ENCODE measurements around the gene WNT7A. TPM values are rescaled to one million over a fixed set of nuclear protein-coding genes. Genes with fewer than 3 reads are reported as not detected.

WNT7A gene
- total and polyA plus RNA-seq, 2 donors (not counting 1 experiment from before 2014, with no cell fraction given), result not detected

- H3K9me3 ChIP-seq (ENCODE audit: control extremely low read depth in 1 of 3, control insufficient read depth in 2 of 3, insufficient read depth in 1 of 3, low read length in 2 of 3), result peaks cover 0 to 6% (median 0%) of the 10 kb centered on the region in 3 donors
- H3K27me3 Mint-ChIP-seq, result peaks cover 23% of the 10 kb centered on the region
- intact Hi-C loops (cut with micrococcal nuclease), result no loop called here
- ChIA-PET POLR2A (no interaction called here), CTCF (no interaction called here)
- no peak overlapping the region for H3K4me3 Mint-ChIP-seq
- no peaks in the 10 kb centered on the region for H3K9me3 Mint-ChIP-seq (ENCODE audit: insufficient read depth)
- H3K4me1 ChIP-seq (ENCODE audit: control insufficient read depth in 2 of 2, insufficient read depth in 2 of 2, low read length in 2 of 2), result no peaks in the 10 kb centered on the region
- DNase-seq (no peak), ATAC-seq (ENCODE audit: low read depth) (no peak)
- peaks cover 0 to 2% (median 0%) of the 10 kb centered on the region in 4 experiments for H3K27me3 ChIP-seq (replicated peaks in 1 of 4; ENCODE audit: control extremely low read depth in 1 of 4, control insufficient read depth in 3 of 4, insufficient read depth in 4 of 4, low read length in 3 of 4)
- H3K36me3 ChIP-seq (replicated peaks in 1 of 2; ENCODE audit: control extremely low read depth in 1 of 2, control insufficient read depth in 1 of 2, extremely low read depth in 1 of 2, insufficient read depth in 2 of 2, low read length in 1 of 2), result no peaks in the 10 kb centered on the region
- H3K4me1 Mint-ChIP-seq, result no peaks in the 10 kb centered on the region
- no peak overlapping the region for H3K27ac ChIP-seq (ENCODE audit: low read length in 2 of 2)
- H3K79me2 ChIP-seq (ENCODE audit: control insufficient read depth, insufficient read depth, low read length), result no peaks in the 10 kb centered on the region
- no peak overlapping the region for H3K27ac Mint-ChIP-seq
- WGBS (ENCODE audit: insufficient coverage), result 95% methylated on average over 8 of the region's 8 CpGs
- H4K20me1 ChIP-seq (ENCODE audit: control insufficient read depth, insufficient read depth, low read length, poor library complexity, severe bottlenecking), result no peaks in the 10 kb centered on the region
- TF ChIP-seq EZH2 (IDR thresholded peaks at IDR 0.05; ENCODE audit: borderline replicate concordance, insufficient read depth, low read depth, low read length, poor library complexity, severe bottlenecking), result no peak
- no peak for TF ChIP-seq CTCF (IDR thresholded peaks at IDR 0.05)
- no peak overlapping the region for H2AFZ ChIP-seq (ENCODE audit: insufficient read depth, low read depth, low read length, poor library complexity, severe bottlenecking)
- no peak overlapping the region for H3K4me2 ChIP-seq (replicated peaks; ENCODE audit: low read depth, low read length, poor library complexity, severe bottlenecking)
- H3K4me3 ChIP-seq (ENCODE audit: control extremely low read depth in 1 of 5, extremely low read depth in 1 of 5, insufficient read depth in 1 of 5, low read depth in 2 of 5, low read length in 4 of 5), result no peak overlapping the region
- no peak overlapping the region for H3K9ac ChIP-seq (ENCODE audit: low read length)
Observed at GRCh38 chr3:13831386-13831996, 48.4 kb downstream of the WNT7A start.

DNA sequence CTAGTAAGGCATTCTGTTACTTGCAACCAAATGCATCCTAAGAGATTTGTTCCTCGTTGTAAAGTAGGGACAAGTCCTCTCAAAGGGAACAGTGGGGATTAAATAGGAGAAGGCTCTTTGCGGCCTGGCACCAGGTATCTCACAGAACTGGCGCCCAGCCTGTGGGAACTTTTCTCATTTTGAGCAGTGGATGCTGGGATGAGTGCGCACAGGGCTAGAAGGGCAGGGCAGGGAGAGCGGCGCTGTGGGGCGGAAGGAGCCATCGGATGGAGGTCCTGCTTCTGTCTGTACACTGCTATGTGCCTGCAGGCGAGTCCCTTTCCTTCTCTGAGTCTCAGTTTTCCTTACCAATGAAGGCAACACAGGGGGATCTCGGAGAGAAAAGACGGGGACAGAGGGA lies 50.6 kb downstream of the WNT7A start:
- TF ChIP-seq EZH2 (IDR thresholded peaks at IDR 0.05; ENCODE audit: borderline replicate concordance, insufficient read depth, low read depth, low read length, poor library complexity, severe bottlenecking) (no peak), CTCF (IDR thresholded peaks at IDR 0.05) (no peak)

More for the DNA sequence above, 50.6 kb downstream of the WNT7A start:
- H3K4me3 ChIP-seq (ENCODE audit: control extremely low read depth in 1 of 5, extremely low read depth in 1 of 5, insufficient read depth in 1 of 5, low read depth in 2 of 5, low read length in 4 of 5), result no peak overlapping the region
- no peak overlapping the region for H3K4me3 Mint-ChIP-seq
- H3K4me1 ChIP-seq (ENCODE audit: control insufficient read depth in 2 of 2, insufficient read depth in 2 of 2, low read length in 2 of 2), result no peaks in the 10 kb centered on the region
- H3K4me1 Mint-ChIP-seq, result no peaks in the 10 kb centered on the region
- H3K27me3 Mint-ChIP-seq, result peaks cover 14% of the 10 kb centered on the region
- 95% methylated on average over 9 of the region's 11 CpGs for WGBS (ENCODE audit: insufficient coverage)
- ATAC-seq (ENCODE audit: low read depth) (no peak), DNase-seq (no peak)
- H3K36me3 ChIP-seq (replicated peaks in 1 of 2; ENCODE audit: control extremely low read depth in 1 of 2, control insufficient read depth in 1 of 2, extremely low read depth in 1 of 2, insufficient read depth in 2 of 2, low read length in 1 of 2), result no peaks in the 10 kb centered on the region
- no peaks in the 10 kb centered on the region for H3K79me2 ChIP-seq (ENCODE audit: control insufficient read depth, insufficient read depth, low read length)
- peaks cover 0 to 6% (median 0%) of the 10 kb centered on the region in 3 donors for H3K9me3 ChIP-seq (ENCODE audit: control extremely low read depth in 1 of 3, control insufficient read depth in 2 of 3, insufficient read depth in 1 of 3, low read length in 2 of 3)
- H3K27ac Mint-ChIP-seq, result no peak overlapping the region
- ChIA-PET CTCF (no interaction called here), POLR2A (no interaction called here)
- no peaks in the 10 kb centered on the region for H3K9me3 Mint-ChIP-seq (ENCODE audit: insufficient read depth)
- no peak overlapping the region for H2AFZ ChIP-seq (ENCODE audit: insufficient read depth, low read depth, low read length, poor library complexity, severe bottlenecking)
- intact Hi-C loops (cut with micrococcal nuclease), result no loop called here
- no peak overlapping the region for H3K9ac ChIP-seq (ENCODE audit: low read length)
- peaks cover 0 to 1% (median 0%) of the 10 kb centered on the region in 4 experiments for H3K27me3 ChIP-seq (replicated peaks in 1 of 4; ENCODE audit: control extremely low read depth in 1 of 4, control insufficient read depth in 3 of 4, insufficient read depth in 4 of 4, low read length in 3 of 4)
- H3K4me2 ChIP-seq (replicated peaks; ENCODE audit: low read depth, low read length, poor library complexity, severe bottlenecking), result no peak overlapping the region
- no peak overlapping the region for H3K27ac ChIP-seq (ENCODE audit: low read length in 2 of 2)
- H4K20me1 ChIP-seq (ENCODE audit: control insufficient read depth, insufficient read depth, low read length, poor library complexity, severe bottlenecking), result no peaks in the 10 kb centered on the region

Data from B cell (primary cell).